ENCODE data around the gene SF1. TPM values are rescaled to one million over a fixed set of nuclear protein-coding genes. Genes with fewer than 3 reads are reported as not detected.

Gene SF1
- polyA plus RNA-seq, 1 donor = 225 TPM

DNA sequence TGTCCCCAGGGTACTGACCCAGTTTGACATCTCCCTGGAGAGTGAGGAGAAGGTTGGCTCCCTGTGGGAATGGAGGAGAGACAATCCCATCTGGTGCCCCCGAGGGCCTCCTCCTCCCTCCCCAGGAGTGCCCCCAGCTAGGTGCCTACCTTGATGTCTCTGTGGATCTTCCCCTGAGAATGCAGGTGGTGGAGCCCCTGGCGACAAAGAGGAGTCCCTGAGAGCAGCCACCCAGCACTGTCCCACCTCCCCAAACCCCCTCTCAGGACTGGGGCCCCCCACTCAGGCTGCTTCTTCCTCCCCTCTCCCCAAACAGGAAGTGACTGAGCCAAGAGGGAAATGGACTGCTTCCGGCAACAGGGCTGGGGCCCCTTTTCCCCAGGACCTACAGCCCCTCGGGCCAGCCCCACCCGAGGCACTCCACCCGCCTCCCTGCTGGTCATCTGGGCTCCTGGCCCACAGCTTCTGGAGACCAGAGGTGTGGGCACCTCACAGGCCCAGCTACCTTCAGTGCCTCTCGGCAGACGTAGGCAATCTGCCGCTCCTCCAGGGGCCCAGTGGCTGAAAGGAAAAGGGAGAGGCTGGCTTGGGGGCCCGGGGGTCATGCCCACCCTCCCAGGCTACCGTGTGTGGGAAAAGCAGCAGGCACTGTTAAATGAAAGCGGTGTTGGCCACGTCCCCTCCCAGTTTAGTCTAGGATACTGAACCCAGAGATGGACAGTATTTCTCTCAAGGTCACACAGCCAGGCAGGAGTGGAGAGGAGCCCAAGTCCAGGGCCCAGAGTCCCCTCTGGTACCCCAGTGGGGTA is 23.4 kb upstream of the SF1 start:
- no peak for DNase-seq (ENCODE audit: low read depth)

DNA sequence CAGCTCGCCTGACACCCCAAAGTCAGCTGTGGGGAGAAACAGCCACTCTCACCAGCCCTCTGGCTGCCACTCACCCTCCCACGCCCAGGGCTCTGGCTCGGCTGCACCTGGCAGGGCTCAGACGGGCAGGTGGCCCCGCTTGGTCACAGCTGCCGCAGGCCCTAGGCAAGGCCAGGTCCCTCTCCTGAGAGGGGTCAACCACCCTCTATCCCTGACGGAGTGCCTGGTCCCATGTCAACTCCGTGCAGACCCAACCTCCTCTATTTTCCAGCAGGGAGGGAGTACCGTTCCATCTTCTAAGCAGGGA is 22.8 kb upstream of the SF1 start:
- DNase-seq (ENCODE audit: low read depth) = no peak

DNA sequence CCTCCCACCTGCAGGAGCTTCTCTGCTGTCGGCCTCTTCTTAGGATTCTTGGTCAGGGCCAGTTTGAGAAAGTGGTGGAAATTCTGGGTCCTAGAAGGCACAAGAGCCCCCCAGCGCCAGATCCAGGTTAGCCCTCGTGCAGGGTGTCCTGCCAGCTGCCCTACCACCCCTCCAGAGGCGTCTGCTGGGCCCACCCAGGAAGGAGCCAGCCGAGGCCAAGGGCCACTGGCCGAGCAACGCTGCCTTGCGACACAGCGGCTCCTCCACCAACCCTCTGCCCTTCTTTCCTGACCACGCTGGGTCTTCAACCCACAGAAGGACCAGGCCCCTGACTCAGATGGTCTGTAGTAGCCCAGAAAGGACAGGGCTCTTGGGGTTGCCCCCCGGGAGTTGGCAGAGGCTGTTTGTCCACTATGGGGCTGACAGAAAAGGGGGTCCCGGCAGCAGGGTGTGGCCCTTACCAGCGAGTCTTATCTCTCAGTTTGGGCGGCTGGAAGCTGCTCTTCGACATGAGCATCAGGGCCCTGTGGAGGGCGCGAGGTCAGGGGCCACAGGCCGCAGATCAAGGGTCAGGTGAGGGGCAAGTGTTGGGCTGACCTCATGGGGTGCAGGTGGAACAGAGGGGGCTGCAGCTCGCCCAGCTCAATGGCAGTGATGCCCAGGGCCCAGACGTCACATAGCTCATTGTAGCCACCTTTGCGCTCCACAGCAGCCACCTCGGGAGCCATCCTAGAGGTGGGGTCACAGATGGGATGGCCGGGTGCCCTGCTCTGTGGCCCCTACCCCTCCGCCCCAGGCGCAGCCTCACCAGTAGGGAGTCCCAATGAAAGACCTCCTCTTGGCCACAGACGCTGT is 22.2 kb upstream of the SF1 start:
- DNase-seq (ENCODE audit: low read depth) = no peak

GRCh38 chr11:64799623-64800302 is 21.4 kb upstream of the SF1 start:
- DNase-seq (ENCODE audit: low read depth) = no peak

GRCh38 chr11:64799256-64799622 is 20.9 kb upstream of the SF1 start:
- no peak for DNase-seq (ENCODE audit: low read depth)

GRCh38 chr11:64796757-64797541 is 18.6 kb upstream of the SF1 start:
- no peak for DNase-seq (ENCODE audit: low read depth)

DNA sequence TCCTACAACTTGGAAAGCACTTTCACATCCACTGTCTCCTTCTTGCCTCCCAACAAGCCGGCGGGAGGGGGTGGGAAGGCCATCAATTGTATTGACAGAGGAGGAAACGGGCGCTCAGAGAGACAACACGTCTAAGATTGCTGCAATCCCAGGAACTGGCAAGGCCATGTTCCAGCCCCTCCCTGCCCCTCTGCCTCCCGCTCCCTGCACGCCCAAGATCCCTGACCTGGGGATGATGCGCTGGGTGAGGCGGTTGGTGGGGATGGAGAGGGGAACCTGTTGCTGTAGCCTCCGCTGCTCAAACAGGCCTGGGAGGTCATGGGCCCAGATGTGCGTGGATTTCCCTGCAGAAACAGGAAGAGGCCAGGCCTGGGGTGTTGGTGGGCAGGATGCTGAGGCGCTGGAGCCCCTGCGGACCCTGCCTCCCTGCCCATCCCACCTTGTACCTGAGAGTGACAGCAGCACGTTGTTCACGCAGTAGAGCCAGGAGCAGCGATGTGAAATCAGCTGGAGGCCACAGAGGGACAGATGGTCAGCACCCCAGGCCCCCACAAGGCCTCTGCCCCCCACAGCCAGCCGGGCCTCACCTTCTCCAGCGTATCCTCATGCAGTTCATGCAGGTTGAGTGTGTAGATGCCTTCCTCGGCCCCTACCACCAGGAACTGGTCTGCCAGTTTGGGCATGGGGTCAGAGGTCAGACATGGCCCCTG is 17.9 kb upstream of the SF1 start:
- DNase-seq (ENCODE audit: low read depth) = no peak

GRCh38 chr11:64794526-64794925 is 16.2 kb upstream of the SF1 start:
- DNase-seq (ENCODE audit: low read depth) = no peak

GRCh38 chr11:64793271-64794160 is 15.2 kb upstream of the SF1 start:
- no peak for DNase-seq (ENCODE audit: low read depth)

DNA sequence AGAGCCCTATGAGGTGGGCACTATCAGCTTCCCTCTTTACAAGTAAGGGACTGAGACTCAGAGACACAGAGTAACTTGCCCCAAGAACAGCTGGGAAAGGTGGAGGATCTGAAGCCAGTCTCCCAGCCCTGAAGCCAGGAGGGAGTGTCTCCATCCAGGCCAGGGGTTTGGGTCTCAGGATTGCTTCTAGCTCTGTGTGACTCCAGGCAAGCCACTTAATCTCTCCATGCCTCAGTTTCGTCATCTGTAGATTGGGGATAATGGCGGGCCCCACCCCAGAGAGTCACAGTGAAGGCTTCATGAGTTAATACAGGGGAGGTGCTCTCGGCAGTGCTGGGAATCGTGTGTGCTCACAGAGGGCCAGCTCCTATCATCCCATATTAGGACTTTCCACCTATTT is 14.1 kb upstream of the SF1 start:
- DNase-seq (ENCODE audit: low read depth) = no peak

DNA sequence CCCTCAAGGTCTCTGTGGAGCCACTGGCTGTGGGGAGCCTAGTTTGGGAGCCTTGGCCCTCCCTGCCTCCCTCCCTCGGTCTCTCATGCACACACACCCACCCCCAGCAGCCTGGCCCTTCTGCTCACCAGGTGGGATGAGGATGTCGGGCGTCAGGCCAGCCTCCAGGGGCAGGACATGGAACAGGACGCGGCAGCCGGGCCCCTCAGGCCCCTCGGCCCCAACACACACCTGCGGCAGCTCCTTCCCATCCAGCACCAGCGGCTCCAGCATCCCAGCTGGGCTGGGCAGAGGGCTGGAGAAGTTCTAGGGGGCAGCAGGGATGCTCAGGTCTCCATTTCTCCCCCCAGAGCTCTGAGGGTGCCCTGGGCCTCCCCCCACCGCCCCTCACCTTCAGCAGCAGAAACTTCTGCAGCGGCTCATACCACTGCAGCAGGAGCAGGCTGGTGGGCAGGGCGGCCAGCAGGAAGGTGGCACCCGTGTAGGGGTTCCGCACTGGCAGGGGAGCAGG is 13.5 kb upstream of the SF1 start:
- DNase-seq (ENCODE audit: low read depth) = no peak

GRCh38 chr11:64790205-64791095 is 12.1 kb upstream of the SF1 start:
- DNase-seq (ENCODE audit: low read depth) = no peak

GRCh38 chr11:64789331-64790204 is 11.2 kb upstream of the SF1 start:
- no peak for DNase-seq (ENCODE audit: low read depth)

GRCh38 chr11:64788321-64789215 is 10.2 kb upstream of the SF1 start:
- DNase-seq (ENCODE audit: low read depth) = no peak

DNA sequence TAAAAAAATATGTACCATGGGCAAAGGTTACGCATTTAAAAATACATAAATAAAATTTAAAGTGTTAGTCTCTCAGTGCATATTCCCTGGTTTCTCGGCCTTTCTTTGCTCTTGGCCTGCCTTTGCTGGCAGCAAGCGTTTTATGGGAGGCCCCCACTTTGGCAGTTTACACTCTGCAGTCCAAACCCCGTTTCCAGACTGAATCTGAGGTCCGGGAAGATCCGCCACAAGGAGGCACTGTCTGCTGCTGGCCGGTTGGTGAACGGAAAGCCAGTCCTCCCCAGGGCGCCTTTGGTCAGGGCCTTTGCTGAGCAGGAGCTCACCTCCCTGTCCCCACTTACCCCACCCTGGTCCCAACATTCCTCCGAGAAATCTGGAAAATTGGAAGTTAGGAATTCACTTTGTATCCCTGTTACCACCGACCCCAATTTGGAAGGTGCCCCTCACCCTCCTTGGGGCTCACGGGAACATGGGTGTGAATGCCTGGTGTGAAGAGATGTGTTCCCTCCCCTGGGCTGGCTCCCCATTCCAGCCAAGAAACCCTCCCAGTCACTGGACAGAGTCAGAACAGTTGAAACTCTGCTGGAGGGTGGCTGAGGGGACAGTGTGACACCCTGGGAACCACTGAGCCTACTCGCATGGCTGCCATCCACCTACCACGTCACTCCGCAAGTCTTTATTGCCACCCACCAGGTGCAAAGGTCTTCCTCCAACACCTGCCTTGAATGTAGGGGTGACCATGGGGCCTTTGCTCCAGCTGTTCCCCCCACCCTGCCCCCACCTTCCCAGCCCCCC is 9.4 kb upstream of the SF1 start:
- DNase-seq (ENCODE audit: low read depth) = no peak

DNA sequence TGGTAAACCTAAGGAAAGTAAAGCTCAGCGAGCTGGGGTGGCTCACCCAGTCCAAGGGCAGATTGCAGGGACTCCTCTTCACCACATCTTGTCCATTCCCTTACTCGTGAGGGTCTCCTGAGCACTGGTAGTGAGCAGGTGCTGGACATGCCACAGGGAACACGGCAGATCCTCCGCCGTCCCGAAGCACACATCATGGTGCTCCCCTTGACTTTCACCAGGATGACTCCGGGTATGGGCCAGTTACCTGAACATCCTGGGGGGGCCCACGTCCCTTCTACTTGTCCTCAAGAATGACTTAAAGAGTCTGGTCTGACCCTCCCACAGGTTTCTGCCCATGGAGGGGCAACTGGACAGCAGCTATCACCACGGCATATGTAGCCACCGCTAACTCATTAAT is 8.0 kb upstream of the SF1 start:
- no peak for DNase-seq (ENCODE audit: low read depth)
